Endodermal cell (in vitro differentiated cells): ENCODE data around the gene PRKG2. TPM values are rescaled to one million over a fixed set of nuclear protein-coding genes. Genes with fewer than 3 reads are reported as not detected.

ENCODE experiments used
- DNase-seq: peaks from one replicate; pipeline ENCODE4 v3.0.0-alpha.2; 2017
- H3K27ac ChIP-seq: 2 replicates; pipeline ENCODE4 v1.5.1; 2013; ENCODE audit warnings: mild to moderate bottlenecking, low read depth, low read length, moderate library complexity
- H3K27me3 ChIP-seq: 2 replicates; pipeline ENCODE4 v1.6.1; 2013; ENCODE audit warnings: mild to moderate bottlenecking, low read length, moderate library complexity; ENCODE audit not compliant: insufficient read depth, control insufficient read depth, poor library complexity, severe bottlenecking
- H3K36me3 ChIP-seq: 2 replicates; pipeline ENCODE4 v1.7.0; 2013; ENCODE audit warnings: mild to moderate bottlenecking, low read length, moderate library complexity; ENCODE audit not compliant: control insufficient read depth, insufficient read depth
- H3K4me1 ChIP-seq: one replicate; pipeline ENCODE4 v1.7.0; 2013; ENCODE audit warnings: low read length; ENCODE audit not compliant: control insufficient read depth, insufficient read depth
- H3K4me3 ChIP-seq: 2 replicates; pipeline ENCODE4 v1.5.1; 2013; ENCODE audit warnings: mild to moderate bottlenecking, low read length, moderate library complexity
- H3K9ac ChIP-seq: 2 replicates; pipeline ENCODE4 v1.6.1; 2013; ENCODE audit warnings: mild to moderate bottlenecking, low read length, moderate library complexity; ENCODE audit not compliant: poor library complexity, severe bottlenecking; ENCODE audit errors: extremely low read depth
- H3K9me3 ChIP-seq: 2 replicates; pipeline ENCODE4 v1.6.1; 2013; ENCODE audit warnings: mild to moderate bottlenecking, low read length, moderate library complexity; ENCODE audit not compliant: control insufficient read depth
- H3K27ac Mint-ChIP-seq: 2 replicates; pipeline ENCODE4 v1.8.0; 2020; ENCODE audit warnings: mixed read lengths
- H3K27me3 Mint-ChIP-seq: 2 replicates; pipeline ENCODE4 v1.8.0; 2021; ENCODE audit warnings: mild to moderate bottlenecking, mixed read lengths; ENCODE audit not compliant: insufficient read depth
- H3K36me3 Mint-ChIP-seq: 2 replicates; pipeline ENCODE4 v1.8.0; 2020; ENCODE audit warnings: low read depth, mixed read lengths
- H3K4me1 Mint-ChIP-seq: 2 replicates; pipeline ENCODE4 v1.8.0; 2020; ENCODE audit warnings: mixed read lengths
- H3K4me3 Mint-ChIP-seq: 2 replicates; pipeline ENCODE4 v1.8.0; 2020; ENCODE audit warnings: mild to moderate bottlenecking, moderate library complexity, mixed read lengths
- H3K9me3 Mint-ChIP-seq: 2 replicates; pipeline ENCODE4 v1.8.0; 2020; ENCODE audit warnings: mild to moderate bottlenecking, mixed read lengths
- CTCF ChIP-seq: fragments of 200-600 bp; sonication (generic); conservative IDR thresholded peaks from 2 replicates; pipeline ENCODE4 v1.5.0; 2021; ENCODE audit warnings: antibody characterized with exemption, mild to moderate bottlenecking
- WGBS, 2 experiments: methylation state at CpG; one replicate each; pipeline versions ENCODE4 v1.1.5 to v1.1.7; 2013; ENCODE audit warnings: missing lambda C conversion rate in 2 of 2, mixed read lengths in 1 of 2; ENCODE audit not compliant: insufficient coverage in 1 of 2, insufficient read length in 1 of 2; 5-methylcytosine and 5-hydroxymethylcytosine counted together
- total RNA-seq, 2 donors: library from RNA; stranded (reverse); fragmentation: NEBNext Ultra II Directional in 1 of 2; extraction: Animal tissue kit (Norgen Biotek cat#: 25700) in 1 of 2; gene quantifications; 2 replicates in 1 of 2; 3 replicates in 1 of 2; pipeline ENCODE4 v1.2.1, GENCODE V29; 2021

The PRKG2 gene
- total RNA-seq, 2 donors from 2014 or later = 1.3 to 2.4 TPM

DNA sequence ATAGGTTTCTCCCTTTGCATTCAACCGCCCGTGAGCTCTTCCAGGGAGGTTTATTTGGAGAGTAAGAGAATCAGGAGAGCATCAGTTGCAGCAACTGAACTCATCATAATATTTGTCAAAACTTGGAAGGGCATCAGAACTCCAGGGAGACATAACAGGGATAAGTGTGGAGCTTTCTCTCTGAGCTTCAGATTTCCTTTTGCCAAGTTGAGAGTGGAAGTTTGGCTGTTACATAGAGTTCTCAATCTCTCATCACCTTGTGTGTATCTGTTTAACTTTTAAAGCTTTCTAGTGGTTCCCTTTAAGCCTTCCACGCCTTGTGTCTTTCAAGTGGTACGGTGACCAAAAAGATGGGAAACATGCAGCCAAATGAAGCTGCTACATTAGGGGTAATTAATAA is 165.7 kb downstream of the PRKG2 start:
- peaks cover 22% of the 10 kb centered on the region for H3K27me3 Mint-ChIP-seq
- no peaks in the 10 kb centered on the region for H3K4me1 ChIP-seq
- no peaks in the 10 kb centered on the region for H3K9me3 ChIP-seq
- H3K9me3 Mint-ChIP-seq = no peaks in the 10 kb centered on the region
- H3K27ac Mint-ChIP-seq = no peak overlapping the region
- H3K36me3 Mint-ChIP-seq = no peaks in the 10 kb centered on the region
- WGBS, 2 experiments = 88 to 100% methylated on average over 2 to 4 of the region's 4 CpGs
- no peak overlapping the region for H3K27ac ChIP-seq
- no peak for TF ChIP-seq CTCF
- H3K4me3 ChIP-seq = no peak overlapping the region
- H3K36me3 ChIP-seq = no peaks in the 10 kb centered on the region
- no peak overlapping the region for H3K9ac ChIP-seq
- no peak overlapping the region for H3K4me3 Mint-ChIP-seq
- no peaks in the 10 kb centered on the region for H3K4me1 Mint-ChIP-seq
- peaks cover 23% of the 10 kb centered on the region for H3K27me3 ChIP-seq
- DNase-seq = no peak

DNA sequence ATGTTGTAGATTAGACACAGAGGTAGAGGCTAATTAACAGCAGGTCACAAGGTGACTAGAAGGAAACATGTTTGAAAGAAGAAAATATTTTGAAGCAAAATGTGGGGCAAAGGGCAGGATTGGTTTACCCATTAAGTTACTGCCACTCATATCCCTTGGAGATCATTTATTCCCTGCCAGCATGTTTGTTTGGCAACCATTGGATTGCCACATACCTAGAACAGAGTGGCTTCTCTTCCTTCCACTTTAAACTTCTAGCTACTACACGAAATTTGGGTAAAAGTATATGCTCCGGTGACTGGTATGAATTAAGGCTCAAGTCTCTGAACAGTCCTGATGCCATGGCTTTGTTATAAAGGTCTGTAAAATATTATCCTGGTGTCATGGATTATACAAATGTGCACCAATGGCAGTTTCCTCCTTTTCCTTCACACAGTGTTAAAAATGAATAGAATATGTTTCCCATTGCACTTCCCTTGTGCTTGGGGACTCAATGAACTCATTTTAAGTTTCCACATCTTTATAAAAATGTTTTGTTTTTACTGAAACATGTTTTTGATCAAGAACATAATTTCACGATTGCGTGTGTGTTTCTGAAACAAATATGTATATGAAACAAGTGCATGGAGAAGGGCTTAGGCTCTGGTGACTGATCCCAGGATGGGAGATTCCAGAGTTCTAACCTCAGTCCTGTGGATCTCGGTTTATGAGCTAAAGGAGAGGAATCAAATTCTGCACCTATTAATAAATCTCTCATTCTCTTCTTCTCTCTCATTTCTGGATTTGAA is 172.2 kb downstream of the PRKG2 start:
- Mint-ChIP-seq H3K9me3 (no peaks in the 10 kb centered on the region), H3K36me3 (no peaks in the 10 kb centered on the region), H3K4me1 (peaks cover 4% of the 10 kb centered on the region), H3K4me3 (no peak overlapping the region), H3K27me3 (peaks cover 22% of the 10 kb centered on the region), H3K27ac (no peak overlapping the region)
- no peaks in the 10 kb centered on the region for H3K36me3 ChIP-seq
- H3K9me3 ChIP-seq = no peaks in the 10 kb centered on the region
- TF ChIP-seq CTCF = no peak
- H3K4me3 ChIP-seq = no peak overlapping the region
- peaks cover 23% of the 10 kb centered on the region for H3K27me3 ChIP-seq
- 90 to 100% methylated on average over 1 to 5 of the region's 5 CpGs for WGBS, 2 experiments
- no peak overlapping the region for H3K9ac ChIP-seq
- no peak overlapping the region for H3K27ac ChIP-seq
- no peak for DNase-seq
- H3K4me1 ChIP-seq = no peaks in the 10 kb centered on the region

DNA sequence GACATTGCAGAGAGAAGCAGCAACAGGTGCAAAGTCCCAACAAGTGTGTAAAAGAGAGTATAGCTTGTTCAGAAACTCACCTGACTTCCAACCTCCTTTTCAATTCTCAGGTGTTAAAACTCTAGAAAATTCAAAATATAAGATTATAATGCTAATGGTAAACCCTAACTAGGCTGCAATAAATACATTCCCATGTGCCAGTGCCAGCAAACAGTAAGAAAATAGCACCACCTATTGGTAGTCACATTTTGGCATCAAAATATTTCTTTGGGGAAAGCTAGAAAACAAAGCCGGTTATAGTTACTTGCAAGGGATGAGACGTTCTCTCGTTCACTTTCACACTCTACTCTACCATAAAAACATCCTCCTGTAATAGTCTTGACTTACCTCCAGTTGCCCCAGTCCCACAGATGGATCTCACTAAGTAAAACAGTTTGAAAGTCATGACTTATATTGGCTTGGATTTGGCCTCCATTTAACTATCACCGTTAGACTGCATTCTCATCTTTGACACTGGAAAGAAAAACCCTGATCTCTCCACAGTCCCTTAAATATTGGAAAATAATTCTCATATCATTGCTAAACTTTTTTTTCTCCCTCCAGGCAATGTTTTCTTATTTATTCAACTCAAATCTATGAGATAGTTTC is 174.9 kb downstream of the PRKG2 start:
- WGBS, 2 experiments = 59 to 71% methylated on average over 1 to 4 of the region's 4 CpGs
- DNase-seq = no peak
- Histone ChIP-seq H3K9ac (no peak overlapping the region), H3K4me3 (no peak overlapping the region), H3K36me3 (no peaks in the 10 kb centered on the region), H3K27me3 (peaks cover 15% of the 10 kb centered on the region), H3K4me1 (no peaks in the 10 kb centered on the region), H3K27ac (no peak overlapping the region), H3K9me3 (no peaks in the 10 kb centered on the region)
- H3K27me3 Mint-ChIP-seq = peaks cover 13% of the 10 kb centered on the region
- peak; percentile 88 for TF ChIP-seq CTCF
- no peak overlapping the region for H3K4me3 Mint-ChIP-seq
- H3K9me3 Mint-ChIP-seq = no peaks in the 10 kb centered on the region
- peaks cover 4% of the 10 kb centered on the region for H3K4me1 Mint-ChIP-seq
- H3K27ac Mint-ChIP-seq = no peak overlapping the region
- H3K36me3 Mint-ChIP-seq = no peaks in the 10 kb centered on the region
